NCI-H526 treated with DMSO at 0.1 percent for 48 hours (cell line): ENCODE measurements around the gene PPP1R13B.

Source experiments
- DNase-seq: peaks from one replicate; lab custom pipeline; 2025; lab: John Stamatoyannopoulos, UW

Gene PPP1R13B

GRCh38 chr14:103742499-103743255 is 104.7 kb downstream of the PPP1R13B start:
- no peak for DNase-seq

DNA sequence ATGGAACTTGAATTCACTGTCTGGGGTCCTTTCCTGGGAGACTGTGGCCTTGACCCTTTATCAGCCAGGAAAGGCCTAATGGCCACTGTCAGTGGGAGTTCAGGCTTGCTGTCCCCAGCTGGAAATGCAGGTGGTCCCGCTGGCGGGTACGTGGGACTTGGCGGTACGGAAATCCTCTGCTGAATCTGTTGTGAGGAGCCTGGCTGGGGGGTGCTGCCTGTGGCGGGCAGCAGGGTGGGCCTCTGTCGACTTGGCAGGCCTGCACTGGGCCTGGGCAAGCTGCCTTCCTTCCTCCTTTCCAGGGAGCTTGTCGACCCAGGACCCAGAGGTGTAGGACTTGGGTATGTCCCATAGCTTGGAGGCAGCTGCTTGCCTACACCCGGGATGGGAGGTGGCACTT is 105.5 kb downstream of the PPP1R13B start:
- DNase-seq, result no peak

- DNase-seq, result no peak
Observed at GRCh38 chr14:103740991-103741689, 106.2 kb downstream of the PPP1R13B start.

GRCh38 chr14:103739793-103740501 is 107.4 kb downstream of the PPP1R13B start:
- DNase-seq, result no peak

DNA sequence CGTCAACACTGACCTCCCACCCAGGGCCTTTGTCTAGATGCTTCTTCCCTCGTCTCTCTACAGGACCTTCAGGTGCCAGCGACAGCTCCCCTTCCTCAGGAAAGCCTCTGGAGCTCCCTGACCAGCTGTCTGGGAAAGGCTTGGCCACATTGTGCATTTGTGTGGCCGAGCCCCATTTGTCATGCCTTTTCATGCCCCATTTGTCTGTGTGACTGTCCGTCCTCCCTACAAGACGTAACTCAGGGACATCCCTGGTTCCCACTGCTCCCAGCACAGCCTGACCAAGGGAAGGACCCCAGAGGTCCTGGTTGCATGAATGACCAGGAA is 107.9 kb downstream of the PPP1R13B start:
- no peak for DNase-seq

- no peak for DNase-seq
Observed at GRCh38 chr14:103738701-103739451, 108.5 kb downstream of the PPP1R13B start.

- DNase-seq, result no peak
Observed at GRCh38 chr14:103738166-103738565, 109.2 kb downstream of the PPP1R13B start.

GRCh38 chr14:103737432-103738045 is 109.8 kb downstream of the PPP1R13B start:
- no peak for DNase-seq

DNA sequence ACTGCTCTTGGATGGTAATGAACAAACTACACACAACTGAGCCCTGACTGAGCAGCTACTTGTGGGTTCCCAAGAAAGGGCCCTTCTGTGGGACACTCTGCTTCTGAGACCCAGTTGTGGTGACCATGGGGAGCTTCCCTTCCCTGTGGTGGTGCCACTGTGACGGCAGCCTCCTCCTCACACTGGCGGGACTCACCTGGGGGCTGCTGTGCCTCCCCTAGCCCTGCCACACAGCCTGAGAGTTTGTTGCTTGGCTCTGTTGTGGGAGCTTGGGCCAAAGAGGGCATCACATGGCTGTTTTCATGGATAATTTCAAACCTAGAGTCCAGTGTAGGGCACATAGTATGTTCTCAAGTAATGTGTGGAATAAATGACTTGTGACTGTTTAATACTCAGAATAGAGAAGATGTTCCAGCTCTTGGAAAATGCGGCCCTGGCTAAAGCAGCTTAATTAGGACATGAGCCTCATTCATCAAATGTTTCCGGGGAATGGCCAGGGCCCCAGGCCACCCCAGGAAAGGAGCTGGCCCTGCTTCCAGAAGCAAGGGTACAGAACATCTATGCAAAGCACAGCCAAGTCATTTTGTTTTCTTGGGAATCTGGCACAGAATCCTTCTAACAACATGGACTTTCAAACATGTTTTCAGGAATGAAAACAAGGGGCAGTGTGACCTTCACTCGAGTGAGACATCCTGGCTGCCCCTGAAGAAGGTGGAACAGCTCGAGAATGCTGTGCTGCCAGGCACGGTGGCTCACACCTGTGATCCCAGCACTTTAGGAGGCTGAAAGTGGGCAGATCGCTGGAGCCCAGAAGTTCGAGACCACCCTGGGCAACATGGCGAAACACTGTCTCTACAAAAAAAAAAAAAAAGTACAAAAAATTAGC is 110.6 kb downstream of the PPP1R13B start:
- no peak for DNase-seq

DNA sequence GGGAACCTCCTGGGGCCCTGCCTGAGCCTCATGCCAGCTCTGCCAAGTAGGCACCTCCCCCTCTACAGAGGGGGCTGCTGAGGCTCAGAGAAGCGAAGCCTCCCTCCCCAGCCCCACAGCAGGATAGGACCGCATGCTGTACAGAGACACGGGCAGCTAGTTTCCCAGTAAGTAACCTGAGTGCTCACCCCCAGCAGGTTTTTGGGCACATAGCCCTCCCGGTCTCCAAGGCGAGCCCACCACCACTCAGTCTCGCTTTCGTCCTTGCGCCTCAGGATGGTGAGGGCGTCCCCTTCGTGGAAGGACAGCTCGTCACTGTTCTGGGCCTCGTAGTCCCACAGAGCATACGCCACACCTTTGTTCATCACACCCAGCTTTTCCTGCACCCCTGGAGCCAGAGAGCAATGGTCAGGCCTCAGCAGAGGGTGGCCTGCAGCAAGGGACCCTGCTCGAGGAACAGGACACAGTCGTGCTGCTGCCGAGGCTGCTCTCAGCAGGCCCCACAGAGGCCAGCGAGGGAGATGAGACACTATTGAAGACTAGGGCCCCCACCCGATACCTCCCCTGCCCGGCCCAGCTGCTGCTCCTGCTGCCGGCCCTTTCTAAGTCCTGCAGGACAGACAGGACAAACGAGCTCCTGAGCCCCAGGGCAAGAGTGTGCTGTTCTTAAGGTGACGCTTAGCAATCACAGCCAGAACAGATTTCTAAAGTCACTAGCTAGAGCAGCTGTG is 111.4 kb downstream of the PPP1R13B start:
- DNase-seq, result no peak

DNA sequence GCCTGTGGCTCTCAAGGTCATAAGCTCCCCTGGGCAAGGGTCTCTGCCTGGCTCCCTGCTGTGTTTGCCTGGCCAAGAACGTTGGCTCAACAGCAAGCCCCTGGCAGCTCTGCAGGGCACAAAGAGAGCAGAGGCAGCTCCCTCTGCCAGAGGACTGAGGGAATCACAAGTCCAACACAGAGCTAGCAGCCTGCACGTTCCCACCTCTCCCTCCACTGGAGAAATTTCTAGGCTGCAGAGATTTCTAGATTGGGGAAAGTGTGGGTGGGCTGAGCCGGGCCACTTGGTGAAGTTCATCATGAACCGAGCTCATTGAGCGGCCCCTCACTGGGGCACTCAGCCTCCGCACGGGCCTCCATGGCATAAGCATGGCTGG is 111.9 kb downstream of the PPP1R13B start:
- DNase-seq, result no peak

- DNase-seq, result no peak
Observed at GRCh38 chr14:103735022-103735421, 112.4 kb downstream of the PPP1R13B start.

DNA sequence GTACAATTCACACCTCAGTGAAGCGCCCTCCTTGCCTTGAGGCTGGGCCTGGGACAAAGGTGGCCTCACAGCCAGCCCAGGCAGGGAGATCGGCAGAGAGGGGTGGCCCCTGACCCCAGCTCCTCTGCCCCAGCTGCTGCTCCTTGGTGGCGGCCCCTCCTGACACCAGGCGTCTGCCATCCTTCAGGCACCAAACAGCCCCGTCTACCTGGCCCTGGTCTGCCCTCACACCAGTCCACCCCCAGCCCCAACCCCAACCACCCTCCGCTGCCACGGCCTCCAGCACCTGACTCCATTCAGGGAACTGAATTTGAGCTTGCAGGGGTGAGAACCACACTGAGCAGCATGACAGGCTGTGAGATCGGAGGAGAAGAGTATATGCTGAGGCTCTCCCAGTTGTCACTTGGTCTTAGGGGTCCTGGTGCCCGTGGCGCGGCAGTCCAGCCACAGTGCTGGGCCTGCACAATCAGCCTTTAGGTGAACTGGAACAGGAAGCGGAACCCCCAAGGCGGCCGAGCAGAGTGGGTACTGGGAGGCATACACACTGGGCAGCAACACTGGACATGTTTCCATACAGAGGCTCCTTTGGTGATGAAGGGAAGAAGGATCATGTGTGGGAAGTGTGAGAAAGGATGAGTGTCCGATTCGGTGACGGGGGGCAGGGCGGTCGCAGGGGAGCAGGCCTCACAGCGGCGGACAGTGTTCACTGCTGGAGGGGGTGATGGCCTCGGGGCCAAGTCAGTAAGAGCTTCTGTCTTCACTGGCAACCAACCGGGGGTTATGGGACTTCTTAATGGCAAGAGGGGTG is 113.1 kb downstream of the PPP1R13B start:
- no peak for DNase-seq

GRCh38 chr14:103733651-103734050 is 113.7 kb downstream of the PPP1R13B start:
- peak; percentile 80 for DNase-seq

- DNase-seq, result peak; percentile 41
Observed at GRCh38 chr14:103732868-103733620, 114.3 kb downstream of the PPP1R13B start.

DNA sequence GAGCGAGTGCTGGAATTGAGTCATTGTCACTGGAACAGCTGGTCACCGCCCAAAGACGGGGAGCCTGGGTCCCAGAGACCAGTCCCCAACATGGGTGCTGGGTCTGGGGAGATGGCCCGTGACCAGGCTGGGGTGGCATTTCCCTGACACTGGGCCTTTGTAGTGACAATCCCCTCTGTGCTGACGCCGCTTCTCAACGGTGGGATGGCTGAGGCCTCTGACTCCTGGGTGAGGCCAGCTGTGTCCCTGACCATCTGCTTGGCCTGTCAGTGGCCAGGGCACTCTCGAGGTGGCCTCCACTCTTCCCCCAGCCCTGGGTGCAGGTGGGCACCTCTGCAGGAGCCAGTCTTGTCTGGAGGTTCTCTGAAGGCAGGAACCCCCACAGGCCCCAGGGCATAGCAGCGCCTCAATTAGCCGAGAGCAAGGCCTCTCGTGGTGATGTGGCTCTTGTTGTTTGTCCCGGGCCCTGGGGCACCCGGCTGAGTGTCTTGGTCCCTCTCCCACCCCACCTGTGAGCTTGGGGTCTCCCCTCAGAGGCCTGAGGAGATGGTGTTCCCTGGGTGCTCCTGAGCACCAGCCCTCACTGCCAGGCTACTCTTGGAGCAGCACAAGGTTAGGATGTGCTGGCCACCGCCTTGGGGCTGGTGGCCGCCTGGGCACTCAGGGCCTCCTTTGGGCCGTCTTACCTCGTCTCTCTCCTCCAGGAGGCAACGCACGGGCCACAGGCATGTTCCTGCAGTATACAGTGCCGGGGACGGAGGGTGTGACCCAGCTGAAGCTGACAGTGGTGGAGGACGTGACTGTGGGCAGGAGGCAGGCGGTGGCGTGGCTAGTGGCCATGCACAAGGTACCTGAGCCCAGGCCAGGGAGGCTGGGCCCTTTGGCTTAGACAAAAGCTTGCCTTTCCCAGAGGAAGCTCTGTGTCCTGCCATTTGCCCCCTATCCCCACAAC is 115.2 kb downstream of the PPP1R13B start:
- DNase-seq, result no peak

GRCh38 chr14:103731481-103731880 is 115.9 kb downstream of the PPP1R13B start:
- no peak for DNase-seq
